Lower leg skin (tissue), 3 donors: Measurements from ENCODE around the gene DENND1C.

Experiments used
- CTCF ChIP-seq, 3 donors: fragments of 450-650 bp; IDR thresholded peaks; one replicate each; pipeline ENCODE4 v1.5.1; 2016; ENCODE audit warnings: antibody characterized with exemption in 3 of 3, mild to moderate bottlenecking in 3 of 3, moderate library complexity in 2 of 3
- POLR2A ChIP-seq, 2 donors: fragments of 450-650 bp; IDR thresholded peaks; one replicate each; pipeline ENCODE4 v1.6.1; 2016 to 2017; ENCODE audit warnings: antibody characterized with exemption in 2 of 2, mild to moderate bottlenecking in 1 of 2, moderate library complexity in 1 of 2

DNA sequence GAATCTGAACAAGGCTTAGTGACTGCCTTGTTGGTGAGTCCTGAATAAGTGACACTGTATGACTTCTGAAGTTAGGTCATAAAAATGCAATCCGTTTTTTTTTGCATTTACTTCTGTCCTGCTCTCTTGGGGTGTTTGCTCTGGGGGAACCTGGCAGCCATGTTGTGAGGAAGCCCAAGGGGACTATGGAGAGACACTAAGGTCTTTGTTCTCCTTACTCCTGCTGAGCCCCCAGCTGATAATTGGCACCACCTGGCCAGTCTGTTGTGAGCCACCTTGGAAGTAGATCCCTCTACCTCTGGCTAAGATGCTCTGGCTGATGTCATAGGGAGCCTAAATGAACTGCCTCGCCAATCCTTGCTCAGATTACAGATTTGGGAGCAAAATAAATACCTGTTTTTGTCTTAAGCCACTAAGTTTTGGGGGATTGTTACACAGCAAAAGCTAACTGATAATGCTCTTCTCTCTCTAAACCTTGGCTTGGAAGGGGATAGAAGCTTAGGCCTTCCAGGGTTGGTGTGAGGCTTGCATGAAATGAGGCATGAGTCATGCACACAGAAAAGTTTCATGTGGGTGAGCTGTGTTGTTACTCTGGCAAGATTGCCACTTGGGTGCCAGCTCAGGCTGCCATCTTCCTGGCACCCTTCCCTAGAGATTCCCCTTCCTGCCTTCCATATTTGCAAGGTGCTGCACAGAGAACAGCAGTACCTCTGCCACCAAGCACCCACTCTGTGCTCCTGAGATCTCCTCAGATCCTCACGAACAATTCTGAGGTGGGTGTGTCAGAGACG is 10.4 kb upstream of the DENND1C start:
- no peak for TF ChIP-seq POLR2A (IDR thresholded peaks at IDR 0.05)
- TF ChIP-seq CTCF (IDR thresholded peaks at IDR 0.05) = no peak
